Sigmoid colon (tissue), 4 donors: ENCODE data around the gene DGLUCY.

Source experiments
- EP300 ChIP-seq, 4 donors: sonication (generic); formaldehyde crosslinking; IDR thresholded peaks; one replicate each; pipeline ENCODE4 v1.6.1; 2017; ENCODE audit warnings: antibody characterized with exemption in 4 of 4
- POLR2A ChIP-seq, 2 donors: fragments of 450-650 bp; IDR thresholded peaks; one replicate each; pipeline ENCODE4 v1.6.1; 2016; ENCODE audit warnings: antibody characterized with exemption in 2 of 2, mild to moderate bottlenecking in 2 of 2, moderate library complexity in 2 of 2
- TF ChIP-seq, protein P1 (sequence below), 4 experiments: fragments of 450-650 bp in 3 of 4; fragments of 200-600 bp in 1 of 4; IDR thresholded peaks; one replicate each; pipeline ENCODE4 v1.5.1; 2016 to 2019; ENCODE audit warnings: antibody characterized with exemption in 4 of 4, mild to moderate bottlenecking in 3 of 4, moderate library complexity in 2 of 4

- TF ChIP-seq, protein P1, sequence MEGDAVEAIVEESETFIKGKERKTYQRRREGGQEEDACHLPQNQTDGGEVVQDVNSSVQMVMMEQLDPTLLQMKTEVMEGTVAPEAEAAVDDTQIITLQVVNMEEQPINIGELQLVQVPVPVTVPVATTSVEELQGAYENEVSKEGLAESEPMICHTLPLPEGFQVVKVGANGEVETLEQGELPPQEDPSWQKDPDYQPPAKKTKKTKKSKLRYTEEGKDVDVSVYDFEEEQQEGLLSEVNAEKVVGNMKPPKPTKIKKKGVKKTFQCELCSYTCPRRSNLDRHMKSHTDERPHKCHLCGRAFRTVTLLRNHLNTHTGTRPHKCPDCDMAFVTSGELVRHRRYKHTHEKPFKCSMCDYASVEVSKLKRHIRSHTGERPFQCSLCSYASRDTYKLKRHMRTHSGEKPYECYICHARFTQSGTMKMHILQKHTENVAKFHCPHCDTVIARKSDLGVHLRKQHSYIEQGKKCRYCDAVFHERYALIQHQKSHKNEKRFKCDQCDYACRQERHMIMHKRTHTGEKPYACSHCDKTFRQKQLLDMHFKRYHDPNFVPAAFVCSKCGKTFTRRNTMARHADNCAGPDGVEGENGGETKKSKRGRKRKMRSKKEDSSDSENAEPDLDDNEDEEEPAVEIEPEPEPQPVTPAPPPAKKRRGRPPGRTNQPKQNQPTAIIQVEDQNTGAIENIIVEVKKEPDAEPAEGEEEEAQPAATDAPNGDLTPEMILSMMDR (IDR thresholded peaks at IDR 0.05), result no peak
- TF ChIP-seq POLR2A (IDR thresholded peaks at IDR 0.05), result no peak
- TF ChIP-seq EP300 (IDR thresholded peaks at IDR 0.05), result no peak
Measured at GRCh38 chr14:91159906-91160305, 46.0 kb downstream of the DGLUCY start.
